ENCODE results near the gene CFAP20DC.
"Not testable (repeated sequence)": the region's sequence is repeated elsewhere in the genome, so short reads cannot be mapped to it uniquely, and the experiment has no call there.

CFAP20DC gene

DNA sequence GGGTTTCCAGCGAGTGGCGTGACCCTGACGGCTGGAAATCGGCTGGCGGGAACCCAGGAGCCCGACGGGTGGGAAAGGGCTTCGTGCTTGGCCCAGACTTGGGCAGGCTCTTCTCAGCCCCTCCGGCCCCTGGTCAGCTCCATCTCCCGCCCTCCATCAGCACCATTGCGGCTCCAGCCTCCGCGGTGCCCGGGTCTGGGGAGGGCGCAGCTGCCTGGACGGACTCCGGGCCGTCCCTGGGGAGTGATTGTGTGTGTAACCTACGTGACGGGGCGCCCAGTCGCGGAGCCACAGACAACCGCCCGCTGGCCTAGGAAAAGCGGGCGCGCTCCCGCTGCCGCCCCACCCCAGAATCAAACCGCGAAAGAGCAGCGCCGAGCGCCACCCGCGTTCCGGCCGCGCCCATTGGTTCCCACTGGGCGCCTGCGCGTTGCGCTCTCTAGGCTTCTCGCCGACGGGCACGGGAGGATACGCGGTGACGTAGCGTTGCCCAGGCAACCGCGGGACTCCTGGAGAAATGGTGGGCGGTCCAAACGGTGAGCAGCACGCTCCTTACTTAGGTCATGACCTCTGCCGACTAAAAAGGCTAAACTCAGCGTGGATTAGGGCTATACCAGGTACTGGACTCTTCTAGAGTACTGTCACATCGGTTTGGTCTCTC, at the start of gene CFAP20DC:
CFAP20DC (minus strand) TSS at position 355 of the 661 bp plus-strand sequence. CDS start 394 bp downstream, outside the sequence.
- peak; percentile 41 for DNase-seq

DNA sequence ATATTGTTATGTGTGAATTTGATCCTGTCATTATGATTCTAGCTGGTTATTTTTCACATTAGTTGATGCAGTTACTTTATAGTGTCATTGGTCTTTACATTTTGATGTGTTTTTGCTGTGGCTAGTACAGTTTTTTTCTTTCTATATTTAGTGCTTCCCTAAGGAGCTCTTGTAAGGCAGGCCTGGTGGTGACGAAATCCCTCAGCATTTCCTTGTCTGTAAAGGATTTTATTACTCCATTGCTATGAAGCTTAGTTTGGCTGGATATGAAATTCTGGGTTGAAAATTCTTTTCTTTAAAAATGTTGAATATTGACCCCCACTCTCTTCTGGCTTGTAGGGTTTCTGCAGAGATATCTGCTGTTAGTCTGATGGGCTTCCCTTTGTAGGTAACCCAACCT, 48.7 kb upstream of the CFAP20DC start:
- DNase-seq, result not testable (repeated sequence)

DNA sequence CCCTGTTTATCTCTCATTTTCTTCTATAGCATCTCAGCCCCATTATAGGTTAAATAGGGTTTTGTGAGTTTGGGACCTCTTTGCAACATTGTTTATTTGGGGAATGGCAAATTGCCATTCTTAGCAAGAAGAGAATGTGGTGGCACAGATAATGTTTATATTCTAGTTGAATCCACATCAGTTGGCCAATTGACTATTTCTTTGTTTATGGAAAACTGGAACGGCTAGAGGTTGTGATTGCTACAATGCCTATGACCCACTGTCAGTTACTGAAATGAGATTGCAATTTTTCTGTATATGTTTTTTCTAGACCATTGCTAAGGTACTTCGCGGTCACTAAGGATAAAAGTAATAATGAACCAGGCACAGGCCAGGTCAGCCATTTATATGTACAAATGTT, 44.6 kb upstream of the CFAP20DC start:
- no peak for DNase-seq

DNA sequence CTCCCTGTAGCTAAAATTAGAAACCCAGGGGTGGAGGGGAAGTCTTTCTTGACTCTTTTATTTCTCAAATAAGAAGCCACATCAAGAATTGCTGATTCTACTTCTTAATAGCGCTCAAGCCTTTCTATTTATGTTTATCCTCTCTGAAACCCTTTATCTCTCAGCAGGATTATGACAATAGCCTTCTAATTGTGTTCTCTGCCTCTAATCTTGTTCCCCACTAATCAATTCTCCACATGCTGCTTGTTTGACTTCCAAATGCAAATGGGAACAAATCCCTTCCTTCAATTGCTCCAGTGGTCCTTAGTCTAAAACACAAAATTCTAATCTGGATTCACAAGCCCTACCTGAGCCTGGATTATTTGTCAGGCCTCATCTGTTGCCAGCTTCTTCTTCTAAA, 43.7 kb upstream of the CFAP20DC start:
- no peak for DNase-seq

DNA sequence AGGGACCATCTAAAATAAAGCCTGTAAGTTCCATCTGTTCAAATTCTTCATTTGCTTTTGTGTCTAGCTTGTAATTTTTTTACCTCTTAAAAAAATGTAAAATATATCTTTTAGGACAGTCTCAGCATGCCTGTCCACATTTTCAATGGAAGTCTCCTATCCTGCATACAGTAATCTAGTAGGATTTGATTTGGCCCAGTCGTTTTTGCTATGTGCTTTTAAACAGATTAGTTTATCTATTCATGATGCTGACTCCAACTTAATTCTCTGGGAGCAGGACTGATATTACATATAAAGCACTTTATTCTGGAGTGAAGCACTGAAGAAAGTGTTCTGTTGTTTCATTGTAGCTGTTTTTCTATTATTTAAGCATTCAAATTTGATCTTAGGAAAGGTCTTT, 38.9 kb upstream of the CFAP20DC start:
- DNase-seq, result no peak

DNA sequence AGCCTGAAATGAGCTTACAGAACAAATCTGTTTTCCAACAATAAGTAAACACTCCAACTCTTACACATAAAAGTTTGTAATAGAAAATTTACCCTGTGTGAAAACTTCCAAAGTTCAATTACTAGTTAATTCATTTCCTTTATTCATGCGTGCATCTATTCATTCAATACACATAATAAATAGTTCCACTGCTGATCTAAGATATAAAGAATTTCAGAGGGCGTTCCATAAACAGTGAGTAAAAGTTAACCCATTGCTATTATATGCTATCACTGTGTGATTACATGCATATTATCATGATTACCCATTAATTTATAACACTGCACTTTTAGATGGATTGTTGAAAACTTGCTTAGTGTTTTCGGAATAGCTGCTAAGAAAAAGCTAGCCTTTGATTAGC, 36.2 kb upstream of the CFAP20DC start:
- DNase-seq, result no peak

DNA sequence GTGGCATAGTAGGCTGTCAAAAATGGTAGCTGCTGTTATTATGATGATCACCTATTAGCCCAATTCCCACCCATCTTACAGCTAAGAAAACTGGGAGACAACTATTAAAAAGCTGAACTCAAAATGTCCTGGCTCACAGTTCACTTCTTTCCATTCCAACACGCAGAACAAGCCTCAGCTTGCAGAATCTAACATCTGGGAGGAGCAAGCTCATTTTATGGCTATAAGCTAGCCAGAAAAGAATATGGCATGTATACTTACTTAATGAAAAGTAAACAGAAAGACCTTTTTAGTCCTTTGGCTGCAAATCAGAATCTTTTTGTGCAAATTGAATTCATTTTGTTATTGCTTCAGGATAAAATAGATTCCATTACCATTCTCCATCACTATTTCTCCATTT, 34.8 kb upstream of the CFAP20DC start:
- no peak for DNase-seq

DNA sequence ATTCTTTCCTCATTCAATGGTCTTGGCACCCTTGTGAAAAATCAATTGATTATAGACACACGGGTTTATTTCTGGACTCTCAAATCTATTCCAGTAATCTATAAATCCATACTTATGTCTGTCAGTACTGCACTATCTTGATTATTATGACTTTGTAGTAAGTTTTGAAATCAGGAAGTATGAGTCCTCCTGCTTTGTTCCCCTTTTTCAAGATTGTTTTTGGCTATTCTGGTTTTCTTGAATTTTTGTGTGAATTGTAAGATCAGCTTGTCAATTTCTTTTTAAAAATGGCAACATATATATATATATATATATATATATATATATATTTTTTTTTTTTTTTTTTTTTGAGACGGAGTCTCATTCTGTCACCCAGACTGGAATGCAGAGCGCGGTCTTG, 32.3 kb upstream of the CFAP20DC start:
- DNase-seq, result no peak

DNA sequence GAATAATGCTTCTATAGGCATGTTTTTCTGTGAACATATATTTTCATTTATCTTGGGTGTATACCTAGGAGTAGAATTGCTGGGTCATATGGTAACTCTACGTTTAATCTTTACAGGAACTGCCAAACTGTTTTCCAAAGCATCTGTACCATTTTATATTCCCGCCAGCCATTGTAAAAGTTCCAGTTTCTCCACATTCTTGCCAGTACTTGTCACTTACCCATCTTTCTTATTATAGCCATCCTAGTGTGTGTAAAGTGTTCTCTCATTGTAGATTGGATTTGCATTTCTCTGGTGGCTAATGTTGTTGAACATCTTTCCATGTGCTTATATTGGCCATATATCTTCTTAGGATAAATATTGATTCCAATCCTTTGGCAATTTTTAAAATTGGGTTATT, 31.2 kb upstream of the CFAP20DC start:
- DNase-seq, result no peak

DNA sequence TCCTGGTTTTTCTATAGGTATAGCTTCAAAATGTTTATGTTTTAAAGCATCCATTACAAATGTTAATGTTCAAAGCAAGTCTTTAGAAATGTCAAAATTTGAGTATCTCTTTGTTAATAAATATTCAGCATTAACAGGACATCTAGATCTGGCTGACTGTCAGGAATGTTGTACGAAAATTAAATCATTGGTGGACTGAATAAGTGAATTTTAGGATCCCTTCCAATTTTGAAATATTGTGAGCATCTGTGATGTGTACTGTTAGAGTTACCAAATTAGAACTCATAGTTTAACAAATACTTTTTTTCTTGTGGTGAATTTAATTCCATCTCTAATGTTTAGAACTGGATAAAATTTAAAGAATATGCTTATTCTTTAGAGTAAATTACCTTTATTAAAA, 30.1 kb upstream of the CFAP20DC start:
- DNase-seq, result no peak

DNA sequence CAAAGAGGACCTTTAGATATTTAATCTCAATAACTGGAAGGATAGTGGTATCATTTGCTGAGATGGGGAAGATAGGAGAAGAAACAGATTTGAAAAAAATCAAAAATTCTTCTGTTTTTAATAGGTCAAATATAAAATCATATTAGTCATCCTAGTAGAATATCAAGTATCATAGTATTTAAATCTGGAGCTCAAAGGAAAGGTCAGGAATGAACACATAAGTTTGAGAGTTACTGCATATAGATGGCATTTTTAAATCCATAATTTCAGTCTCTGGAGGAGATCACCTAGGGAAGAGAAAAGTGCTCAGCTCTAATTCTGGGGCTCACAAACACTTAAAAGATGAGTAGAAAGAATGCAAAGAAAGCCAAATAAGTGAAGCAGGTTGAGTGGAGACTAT, 24.9 kb upstream of the CFAP20DC start:
- DNase-seq, result no peak

DNA sequence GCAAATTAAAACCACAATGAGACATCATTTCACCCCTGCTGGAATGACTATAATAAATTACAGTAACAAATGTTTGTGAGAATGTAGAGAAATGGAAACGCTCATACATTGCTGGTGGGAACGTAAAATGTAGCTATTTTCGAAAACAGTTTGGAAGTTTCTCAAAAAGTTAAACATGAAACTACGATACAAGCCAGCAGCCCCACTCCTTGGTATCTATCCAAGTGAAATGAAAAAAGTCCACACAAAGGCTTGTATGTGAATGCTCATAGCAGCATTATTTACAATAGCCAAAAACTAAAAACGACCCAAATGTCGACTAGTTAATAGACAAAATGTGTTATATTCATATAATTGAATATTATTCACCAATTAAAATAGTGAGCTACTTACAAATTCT, 22.9 kb upstream of the CFAP20DC start:
- DNase-seq, result no peak

DNA sequence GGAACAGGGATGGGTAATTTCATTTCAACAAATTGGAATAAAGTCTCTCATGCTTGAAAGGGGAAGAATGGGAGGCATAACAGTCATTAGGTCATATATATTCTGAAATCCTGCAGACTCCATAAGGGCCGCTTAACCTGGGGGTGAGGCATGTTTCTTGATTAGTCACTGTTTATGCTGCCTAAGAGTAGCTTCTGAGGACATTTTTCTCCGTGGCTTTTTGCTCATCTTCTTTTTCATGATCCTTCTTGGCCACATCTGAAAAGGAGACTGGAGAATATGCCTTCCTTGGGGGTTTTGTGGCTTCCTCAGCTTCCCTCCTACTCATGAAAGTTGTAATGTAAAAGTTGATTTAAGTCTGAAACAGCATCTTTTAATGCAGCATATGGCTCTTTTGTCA, 20.0 kb upstream of the CFAP20DC start:
- no peak for DNase-seq

DNA sequence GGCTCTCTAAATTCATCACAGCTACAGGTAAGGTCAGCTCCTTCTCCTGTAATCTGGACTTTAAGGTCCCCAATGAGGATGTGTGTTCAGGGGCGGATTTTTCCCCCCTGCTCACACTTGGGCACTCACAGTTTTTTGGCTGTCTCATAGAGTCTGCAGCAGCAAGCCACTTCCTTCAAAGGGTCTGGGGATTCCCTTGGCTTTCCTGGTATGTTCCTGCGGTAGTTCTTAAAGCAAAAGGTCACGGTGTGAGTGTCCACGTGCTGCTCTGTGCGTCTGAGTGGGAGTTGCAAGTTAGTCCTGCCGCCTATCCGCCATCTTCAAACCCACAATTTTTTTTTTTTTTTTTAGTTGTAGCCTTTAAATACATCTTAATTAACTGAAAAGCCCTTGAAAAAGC, 15.4 kb upstream of the CFAP20DC start:
- DNase-seq, result no peak

DNA sequence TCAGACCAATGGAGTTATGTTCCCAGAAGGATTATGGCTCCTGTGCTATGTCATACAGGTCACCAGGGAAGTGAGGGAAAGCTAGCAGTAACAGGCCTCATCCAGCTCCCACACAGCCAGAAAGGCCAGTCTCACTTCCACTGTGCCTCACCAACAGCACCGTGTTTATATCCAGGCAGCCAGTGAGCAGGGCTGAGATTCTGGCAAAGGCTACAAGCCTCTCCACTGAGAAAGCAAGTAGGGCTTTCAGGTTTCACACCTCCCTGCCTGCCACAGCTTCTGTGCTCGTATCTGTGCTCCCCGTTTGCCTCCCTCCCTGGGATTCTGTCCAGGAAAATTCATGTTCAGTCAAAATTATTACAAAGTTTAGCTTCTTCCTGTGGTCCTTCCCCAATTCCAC, 14.9 kb upstream of the CFAP20DC start:
- no peak for DNase-seq

DNA sequence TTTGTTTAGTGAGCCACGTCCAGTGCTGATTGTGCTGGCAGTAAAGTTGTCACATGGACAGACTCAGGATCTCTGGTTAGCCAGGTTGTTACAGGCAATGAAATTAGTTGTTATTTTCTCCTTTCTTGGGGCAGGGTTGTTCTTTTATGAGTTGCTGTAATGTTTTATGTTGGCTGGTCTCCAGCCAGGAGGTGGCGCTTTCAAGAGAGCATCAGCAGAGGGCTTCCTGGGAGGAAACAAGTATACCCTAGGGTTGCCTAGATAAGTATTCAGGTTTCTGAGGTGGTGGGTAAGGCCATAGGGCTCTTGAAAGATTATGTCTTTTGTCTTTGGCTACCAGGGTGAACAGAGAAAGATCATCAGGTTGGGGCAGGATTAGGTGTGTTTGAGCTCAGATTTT, 14.5 kb upstream of the CFAP20DC start:
- no peak for DNase-seq

DNA sequence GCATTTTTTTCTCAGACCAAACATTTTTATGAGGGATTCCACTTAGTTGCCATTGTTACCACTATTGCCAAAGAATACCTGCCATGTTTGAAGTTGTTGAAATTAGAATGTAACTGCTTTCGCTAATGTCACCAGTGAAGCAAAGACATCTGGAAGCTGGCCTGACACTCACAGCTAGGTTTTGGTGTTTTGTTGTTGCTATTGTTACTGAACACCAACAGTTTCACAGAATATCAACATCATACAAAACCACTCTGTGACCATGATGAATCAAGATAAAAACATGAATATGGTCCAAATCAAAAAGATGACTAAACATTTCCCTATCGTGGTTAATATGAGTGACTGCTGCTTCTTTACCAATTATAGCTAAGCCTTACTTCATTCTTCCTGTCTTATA, 6.9 kb upstream of the CFAP20DC start:
- DNase-seq, result no peak

DNA sequence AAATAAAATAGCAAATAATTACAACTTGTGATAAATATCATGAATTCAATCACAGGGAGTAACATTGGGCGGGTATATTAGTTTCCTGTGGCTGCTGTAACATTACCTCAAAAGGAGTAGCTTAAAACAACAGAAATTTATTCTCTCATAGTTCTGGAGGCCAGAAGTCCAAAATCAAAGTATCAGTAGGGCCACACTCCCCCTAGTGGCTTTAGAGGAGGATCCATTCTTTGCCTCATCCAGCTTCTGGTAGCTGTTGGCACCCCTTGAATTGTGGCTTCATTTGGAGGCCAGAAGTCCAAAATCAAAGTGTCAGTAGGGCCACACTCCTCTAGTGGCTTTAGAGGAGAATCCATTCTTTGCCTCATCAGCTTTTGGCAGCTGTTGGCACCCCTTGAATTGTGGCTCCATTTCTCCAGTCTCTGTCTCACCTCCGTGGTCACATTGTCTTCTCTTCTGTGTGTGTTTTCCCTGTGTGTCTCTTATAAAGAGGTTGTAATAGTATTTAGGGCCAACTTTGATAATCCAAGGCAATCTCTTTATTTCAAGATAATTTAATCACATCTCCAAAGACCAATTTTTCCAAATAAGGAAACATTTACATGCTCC, 3.1 kb upstream of the CFAP20DC start:
- DNase-seq, result no peak

DNA sequence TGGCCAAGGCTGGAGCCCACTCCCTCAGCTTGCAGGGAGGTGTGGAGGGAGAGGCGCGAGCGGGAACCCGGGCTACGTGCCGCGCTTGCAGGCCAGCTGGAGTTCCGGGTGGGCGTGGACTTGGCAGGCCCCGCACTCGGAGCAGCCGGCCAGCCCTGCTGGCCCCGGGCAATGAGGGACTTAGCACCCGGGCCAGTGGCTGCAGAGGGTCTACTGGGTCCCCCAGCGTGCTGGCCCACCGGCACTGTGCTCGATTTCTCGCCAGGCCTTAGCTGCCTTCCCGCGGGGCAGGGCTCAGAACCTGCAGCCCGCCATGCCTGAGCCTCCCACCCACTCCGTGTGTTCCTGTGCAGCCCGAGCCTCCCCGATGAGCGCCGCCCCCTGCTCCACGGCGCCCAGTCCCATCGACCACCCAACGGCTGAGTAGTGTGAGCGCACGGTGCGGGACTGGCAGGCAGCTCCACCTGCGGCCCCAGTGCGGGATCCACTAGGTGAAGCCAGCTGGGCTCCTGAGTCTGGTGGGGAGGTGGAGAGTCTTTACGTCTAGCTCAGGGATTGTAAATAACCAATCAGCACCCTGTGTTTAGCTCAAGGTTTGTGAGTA, 1.1 kb upstream of the CFAP20DC start:
- DNase-seq, result not testable (repeated sequence)

DNA sequence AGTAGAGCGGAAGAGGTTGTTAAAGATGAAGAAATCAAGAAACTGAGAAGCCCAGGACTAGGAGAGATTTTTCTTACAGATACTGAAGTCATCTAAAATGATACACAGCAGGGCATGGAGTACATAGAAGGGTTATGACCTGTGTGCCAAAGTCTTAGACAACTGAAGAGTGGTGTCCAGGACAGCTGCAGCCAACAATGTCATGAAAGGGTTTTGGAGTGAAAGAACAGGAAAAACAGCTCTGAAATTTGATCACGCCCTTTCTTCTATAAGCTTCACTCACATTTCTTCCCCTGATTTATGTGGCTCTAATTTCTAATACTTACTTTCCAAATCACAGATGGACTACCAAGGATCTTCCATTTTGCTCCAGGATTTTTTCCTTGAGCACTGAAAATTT, 3.0 kb downstream of the CFAP20DC start:
- no peak for DNase-seq

DNA sequence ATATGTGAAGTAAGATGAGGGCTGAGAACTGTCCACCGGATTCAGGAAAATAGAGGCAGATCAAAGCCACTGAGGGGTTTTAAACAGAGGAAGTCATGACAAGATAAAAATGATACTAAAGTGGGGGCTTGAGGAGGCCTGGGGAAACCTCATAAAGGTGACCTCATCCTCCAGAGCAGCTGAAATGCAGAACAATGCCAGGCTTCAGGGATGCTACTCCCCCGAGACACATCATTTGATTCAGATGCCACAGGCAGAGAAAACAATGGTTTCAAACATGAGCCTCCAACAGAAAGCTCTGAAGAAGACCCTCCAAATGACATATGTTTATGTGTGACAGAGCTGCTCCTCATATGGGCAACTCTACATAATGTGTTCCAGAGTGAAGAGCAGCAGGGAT, 6.4 kb downstream of the CFAP20DC start:
- no peak for DNase-seq

DNA sequence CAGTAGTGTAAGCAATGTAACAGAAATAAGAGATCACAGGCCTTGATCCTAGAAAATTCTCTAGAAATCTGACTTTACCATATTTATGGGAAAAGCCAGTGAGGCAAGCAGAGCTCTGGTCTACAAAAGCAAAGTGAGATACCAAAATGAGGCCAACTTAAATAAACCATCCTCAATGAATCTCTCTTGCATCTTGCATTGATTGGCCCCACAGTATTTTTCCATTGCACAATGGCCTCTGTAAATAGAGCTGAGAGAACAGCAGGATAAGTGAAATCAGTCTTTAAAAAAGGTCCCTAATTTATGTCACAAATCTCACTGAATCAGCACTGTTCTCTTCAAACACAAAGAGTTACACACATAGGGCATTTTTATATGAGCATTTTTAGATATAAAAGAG, 8.9 kb downstream of the CFAP20DC start:
- DNase-seq, result no peak

DNA sequence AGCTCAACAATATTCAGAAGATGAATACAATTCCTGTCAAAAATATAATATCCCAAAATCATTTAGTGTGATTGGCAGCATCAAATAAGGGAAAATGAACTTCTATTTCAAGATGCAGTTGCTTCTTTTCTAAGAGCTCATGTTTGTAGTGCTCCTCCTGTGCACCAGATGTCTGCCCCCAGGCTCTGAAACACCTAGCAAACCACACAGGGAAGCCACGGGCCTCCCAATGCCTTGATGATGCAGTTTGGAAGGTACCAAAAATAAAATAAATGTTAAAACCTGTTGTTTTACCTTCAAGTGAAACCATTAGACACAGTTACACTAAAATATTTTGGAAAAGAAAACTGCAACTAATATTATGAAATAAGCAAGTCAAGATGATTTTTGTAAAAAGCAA, 22.2 kb downstream of the CFAP20DC start:
- no peak for DNase-seq

DNA sequence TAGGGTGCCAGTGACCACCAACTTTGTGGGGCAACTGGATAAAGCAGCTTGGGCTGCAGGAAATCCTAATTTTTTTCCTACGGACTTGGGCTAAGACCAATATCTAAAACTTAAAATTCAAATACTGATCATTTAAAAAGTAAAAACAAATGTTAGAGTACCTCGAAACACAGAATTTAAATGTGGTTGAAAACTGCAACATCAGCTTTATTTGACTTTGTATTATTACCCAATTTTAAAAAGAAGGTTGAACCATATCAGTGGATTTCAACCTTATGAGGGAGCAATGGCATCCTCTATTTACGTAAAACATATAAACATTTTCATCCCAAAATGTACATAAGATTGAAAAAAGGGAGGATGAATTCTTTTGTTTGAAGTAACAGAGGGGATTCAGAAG, 26.2 kb downstream of the CFAP20DC start:
- no peak for DNase-seq

DNA sequence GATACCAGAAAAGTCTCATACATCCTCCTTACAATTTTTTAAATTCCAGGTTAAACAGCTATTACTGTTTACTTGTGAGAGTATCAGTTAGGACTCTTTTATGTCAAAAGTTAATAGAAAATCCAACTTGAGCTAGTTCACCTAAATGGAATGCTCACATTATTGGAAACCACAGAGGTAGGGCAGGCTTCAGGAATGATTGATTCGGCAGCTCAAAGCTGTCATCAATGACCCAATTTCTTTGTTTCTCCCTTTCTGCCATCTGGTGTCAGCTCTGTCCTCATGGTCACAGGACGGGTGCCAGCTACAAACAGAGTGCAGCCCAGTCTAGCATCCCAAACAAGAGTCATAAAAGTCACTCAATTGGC, 32.2 kb downstream of the CFAP20DC start:
- DNase-seq, result peak; percentile 1

Measured in NCI-H1694 (cell line).